HTR-8/SVneo (cell line): ENCODE measurements around the gene GPR143.
"Not testable (repeated sequence)": the region's sequence is repeated elsewhere in the genome, so short reads cannot be mapped to it uniquely, and the experiment has no call there.

ENCODE experiments used
- DNase-seq: peaks from one replicate; pipeline ENCODE4 v3.0.0; 2011; ENCODE audit warnings: low spot score, mixed read lengths; ENCODE audit not compliant: insufficient read length
- FAIRE-seq: peaks from 2 replicates; lab custom pipeline; 2011; peaks lifted over from hg19 to GRCh38; lab: Jason Lieb, UNC

Gene GPR143

GRCh38 chrX:9765737-9766097 lies at the start of gene GPR143:
TSS of gene GPR143 (minus strand) at chrX:9765847. CDS start at chrX:9765817, 30 bp downstream.
- DNase-seq (no peak), FAIRE-seq (no peak)

DNA sequence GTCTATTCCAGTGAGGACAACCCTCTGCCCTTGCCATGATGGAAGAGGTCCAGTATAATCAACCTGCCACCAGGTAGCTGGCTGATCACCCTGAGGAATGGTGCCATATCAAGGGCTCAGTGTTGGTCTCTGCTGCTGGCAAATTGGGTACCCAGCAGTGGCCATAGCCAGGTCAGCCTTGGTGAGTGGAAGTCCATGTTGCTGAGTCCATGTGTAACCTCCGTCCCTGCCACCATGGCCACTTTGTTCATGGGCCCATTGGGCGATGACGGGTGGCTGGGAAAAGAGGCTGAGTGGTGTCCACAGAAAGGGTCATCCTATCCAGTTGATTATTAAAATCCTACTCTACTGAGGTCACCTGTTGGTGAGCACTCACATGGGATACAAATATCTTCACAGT lies 45.4 kb upstream of the GPR143 start:
- not testable (repeated sequence) for FAIRE-seq, DNase-seq

GRCh38 chrX:9809876-9810275 lies 44.2 kb upstream of the GPR143 start:
- not testable (repeated sequence) for FAIRE-seq, DNase-seq

- DNase-seq (no peak), FAIRE-seq (no peak)
Measured at GRCh38 chrX:9807355-9808182, 41.9 kb upstream of the GPR143 start.

GRCh38 chrX:9805956-9806355 lies 40.3 kb upstream of the GPR143 start:
- DNase-seq = no peak
- no peak for FAIRE-seq

- FAIRE-seq (no peak), DNase-seq (no peak)
Measured at GRCh38 chrX:9804444-9804843, 38.8 kb upstream of the GPR143 start.

DNA sequence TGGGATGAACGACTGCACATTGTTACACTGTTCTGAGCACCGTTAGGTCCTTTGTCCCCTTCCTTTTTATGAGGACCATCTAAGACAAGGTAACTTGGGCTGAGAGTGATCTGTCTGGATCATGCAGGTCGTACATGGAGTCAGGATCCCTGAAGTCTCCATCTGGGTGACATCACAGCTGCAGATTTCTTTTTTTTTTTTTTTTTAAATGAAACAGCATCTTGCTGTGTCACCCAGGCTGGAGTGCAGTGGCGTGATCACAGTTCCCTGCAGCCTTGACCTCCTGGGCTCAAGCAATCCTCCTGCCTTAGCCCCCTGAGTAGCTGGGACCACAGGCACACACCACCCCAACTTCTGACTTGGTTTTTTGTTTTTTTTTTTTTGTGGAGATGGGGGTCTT lies 37.1 kb upstream of the GPR143 start:
- no peak for FAIRE-seq
- DNase-seq = no peak

- no peak for DNase-seq
- FAIRE-seq = no peak
Measured at GRCh38 chrX:9797384-9798360, 32.0 kb upstream of the GPR143 start.

- no peak for DNase-seq
- no peak for FAIRE-seq
Measured at GRCh38 chrX:9794495-9794894, 28.8 kb upstream of the GPR143 start.

DNA sequence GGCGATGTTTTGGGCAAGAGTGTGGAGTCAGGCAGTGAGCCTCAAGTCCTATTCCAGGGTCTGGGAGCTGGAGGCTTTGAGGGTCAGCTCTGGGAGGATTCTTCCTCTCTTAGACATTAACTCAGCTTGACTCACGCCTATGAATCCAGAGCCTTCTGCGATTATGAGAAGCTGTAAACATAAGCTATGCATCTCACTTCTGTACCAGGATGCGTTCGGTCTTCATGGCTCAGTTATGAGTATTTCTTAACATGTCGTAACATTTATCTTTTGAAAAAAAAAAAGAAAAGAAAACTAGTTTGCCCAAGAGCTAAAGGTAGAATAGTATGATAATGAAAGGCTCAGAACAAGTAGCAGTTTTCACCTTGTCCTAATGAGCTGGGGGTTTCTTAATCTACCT lies 25.2 kb upstream of the GPR143 start:
- FAIRE-seq (no peak), DNase-seq (no peak)

GRCh38 chrX:9789555-9789954 lies 23.9 kb upstream of the GPR143 start:
- DNase-seq (no peak), FAIRE-seq (no peak)

DNA sequence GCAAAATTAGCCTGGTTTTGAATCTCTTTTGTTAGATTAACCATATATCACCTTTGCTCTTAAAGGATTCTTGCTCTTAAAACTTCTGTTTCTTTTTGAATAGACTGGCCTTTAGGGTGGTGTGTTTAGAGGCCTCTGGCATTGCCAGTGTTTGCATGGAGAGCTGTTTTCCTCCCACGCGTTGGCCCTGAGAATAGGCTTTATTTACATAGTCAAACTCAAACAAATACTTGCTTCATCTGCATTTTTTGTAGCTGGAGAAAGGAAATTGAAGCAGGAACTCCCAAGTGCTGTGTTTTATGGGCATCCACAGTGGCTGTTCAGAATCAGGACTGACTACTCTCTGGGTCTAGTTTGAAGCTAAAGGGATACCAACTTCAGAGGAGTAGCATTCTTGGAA lies 23.3 kb upstream of the GPR143 start:
- DNase-seq = no peak
- FAIRE-seq = no peak

DNA sequence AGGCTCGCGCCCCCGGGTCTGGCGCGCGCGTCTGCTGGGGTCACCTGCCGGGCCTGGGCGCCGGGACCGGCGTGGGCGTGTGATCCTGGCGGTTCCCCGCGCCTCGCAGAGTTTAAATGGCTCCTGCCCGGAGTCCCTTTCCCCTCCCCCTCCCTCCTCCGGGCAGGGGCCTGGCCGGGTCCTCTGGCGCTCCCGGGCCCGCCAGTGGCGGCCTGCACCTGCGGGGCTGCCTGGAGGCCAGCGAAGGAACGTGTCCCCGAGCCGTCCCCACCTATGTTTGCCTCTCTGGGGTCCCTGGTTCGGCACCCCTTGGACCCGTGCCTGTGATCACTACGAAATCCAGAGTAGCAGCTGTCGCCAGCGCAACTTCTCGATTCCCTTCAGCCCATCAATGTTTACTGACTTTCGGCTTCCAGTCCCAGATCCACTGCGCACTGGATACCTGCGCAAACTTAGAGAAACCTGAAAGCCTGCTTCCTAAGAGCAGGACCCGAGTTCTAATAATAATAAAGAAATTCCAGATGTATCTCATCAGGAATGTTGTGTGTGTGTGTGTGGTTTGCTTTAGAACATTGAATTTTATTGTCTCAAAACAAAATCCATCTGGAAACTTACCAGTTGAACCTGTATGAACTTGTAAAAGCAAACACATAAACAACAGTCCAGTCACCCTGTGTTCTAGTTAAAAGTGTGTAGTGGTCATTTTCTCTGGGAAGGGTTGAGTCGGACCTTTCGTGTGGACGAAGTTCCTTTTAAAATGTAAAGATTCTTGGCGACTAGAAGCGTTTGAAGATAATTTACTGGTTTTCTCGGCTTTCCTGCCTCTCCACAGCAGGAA lies 21.4 kb upstream of the GPR143 start:
- DNase-seq (no peak), FAIRE-seq (no peak)

- FAIRE-seq = no peak
Measured at GRCh38 chrX:9785944-9786797, 20.5 kb upstream of the GPR143 start, which contains the start of gene SHROOM2. TSS of gene SHROOM2 (plus strand) at chrX:9786429. CDS start at chrX:9786546, 117 bp downstream.

DNA sequence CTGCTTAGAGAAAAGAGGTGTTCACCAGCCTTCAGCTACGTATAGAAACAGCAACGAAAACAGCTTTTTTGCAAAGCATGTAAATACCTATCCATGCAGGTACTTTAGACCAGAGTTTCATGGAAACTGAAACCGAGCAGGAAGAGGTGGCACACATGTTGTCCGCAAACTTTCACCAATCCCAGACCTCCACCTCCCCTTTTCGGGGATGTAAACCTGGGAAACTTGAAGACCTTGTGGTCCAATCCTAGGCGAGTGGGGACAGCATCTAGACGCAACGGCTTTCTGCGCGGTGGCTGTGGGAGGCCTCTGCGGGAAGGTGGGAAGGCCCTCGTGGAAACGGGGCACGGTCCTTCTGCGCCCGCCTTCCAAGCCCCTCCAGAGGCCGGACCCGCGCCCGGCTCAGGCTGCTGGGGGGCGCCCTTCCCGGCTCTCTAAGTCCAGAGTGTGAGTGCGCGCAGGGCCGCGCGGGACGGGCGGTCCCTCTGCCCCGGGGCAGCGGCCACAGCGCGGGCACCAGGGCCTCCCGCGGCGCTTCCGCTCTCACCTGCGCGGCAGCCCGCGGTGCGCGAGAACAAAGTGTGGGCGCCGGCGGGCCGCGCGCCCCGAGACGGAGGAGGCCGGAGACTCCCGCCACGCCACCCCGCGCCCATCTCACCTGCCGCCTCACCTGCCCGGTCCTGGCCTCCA lies 19.8 kb upstream of the GPR143 start:
- DNase-seq = no peak

More at GRCh38 chrX:9785944-9786797, 20.5 kb upstream of the GPR143 start, which contains the start of gene SHROOM2:
- DNase-seq = no peak

DNA sequence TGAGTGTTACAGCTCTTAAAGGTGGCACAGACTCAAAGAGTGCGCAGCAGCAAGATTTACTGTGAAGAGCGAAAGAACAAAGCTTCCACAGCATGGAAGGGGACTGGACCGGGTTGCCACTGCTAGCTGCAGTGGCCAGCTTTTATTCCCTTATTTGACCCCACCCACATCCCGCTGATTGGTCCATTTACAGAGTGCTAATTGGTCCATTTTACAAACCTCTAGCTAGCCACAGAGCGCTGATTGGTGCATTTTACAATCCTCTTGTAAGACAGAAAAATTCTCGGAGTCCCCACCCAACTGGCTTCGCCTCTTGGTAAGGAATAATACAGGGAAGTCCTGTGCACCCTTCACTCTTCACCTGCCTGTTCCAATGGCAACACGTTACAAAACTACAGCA lies 18.7 kb upstream of the GPR143 start:
- no peak for FAIRE-seq

More for the DNA sequence above, 19.8 kb upstream of the GPR143 start:
- FAIRE-seq = no peak

GRCh38 chrX:9781941-9782340 lies 16.3 kb upstream of the GPR143 start:
- DNase-seq (no peak), FAIRE-seq (no peak)

More for the DNA sequence above, 18.7 kb upstream of the GPR143 start:
- DNase-seq = no peak

- DNase-seq (no peak), FAIRE-seq (no peak)
Measured at GRCh38 chrX:9775930-9776329, 10.3 kb upstream of the GPR143 start.
